Progenitor cell of endocrine pancreas (in vitro differentiated cells): ENCODE measurements around the gene LOC101059915.
"Not testable (repeated sequence)": the region's sequence is repeated elsewhere in the genome, so short reads cannot be mapped to it uniquely, and the experiment has no call there.

Experiments
- DNase-seq: peaks from one replicate; pipeline ENCODE4 v3.0.0; 2021; ENCODE audit warnings: low spot score; ENCODE audit not compliant: unreplicated experiment
- H3K27ac Mint-ChIP-seq: 2 replicates; pipeline ENCODE4 v1.8.0; 2021; ENCODE audit warnings: mild to moderate bottlenecking, moderate library complexity, mixed read lengths
- H3K27me3 Mint-ChIP-seq: 2 replicates; pipeline ENCODE4 v1.8.0; 2021; ENCODE audit warnings: mixed read lengths
- H3K36me3 Mint-ChIP-seq: 2 replicates; pipeline ENCODE4 v1.8.0; 2022; ENCODE audit warnings: mixed read lengths; ENCODE audit not compliant: insufficient read depth
- H3K4me1 Mint-ChIP-seq: 2 replicates; pipeline ENCODE4 v1.8.0; 2021; ENCODE audit warnings: low read depth, mixed read lengths
- H3K4me3 Mint-ChIP-seq: 2 replicates; pipeline ENCODE4 v1.8.0; 2021; ENCODE audit warnings: low read depth, mild to moderate bottlenecking, moderate library complexity, mixed read lengths
- H3K9me3 Mint-ChIP-seq: 2 replicates; pipeline ENCODE4 v1.8.0; 2021; ENCODE audit warnings: low read depth, mixed read lengths
- TF ChIP-seq, protein P1 (sequence below): fragments of 200-600 bp; sonication (generic); IDR thresholded peaks from one replicate; pipeline ENCODE4 v1.5.0; 2021; ENCODE audit warnings: antibody characterized with exemption, mild to moderate bottlenecking; ENCODE audit not compliant: unreplicated experiment

The LOC101059915 gene

DNA sequence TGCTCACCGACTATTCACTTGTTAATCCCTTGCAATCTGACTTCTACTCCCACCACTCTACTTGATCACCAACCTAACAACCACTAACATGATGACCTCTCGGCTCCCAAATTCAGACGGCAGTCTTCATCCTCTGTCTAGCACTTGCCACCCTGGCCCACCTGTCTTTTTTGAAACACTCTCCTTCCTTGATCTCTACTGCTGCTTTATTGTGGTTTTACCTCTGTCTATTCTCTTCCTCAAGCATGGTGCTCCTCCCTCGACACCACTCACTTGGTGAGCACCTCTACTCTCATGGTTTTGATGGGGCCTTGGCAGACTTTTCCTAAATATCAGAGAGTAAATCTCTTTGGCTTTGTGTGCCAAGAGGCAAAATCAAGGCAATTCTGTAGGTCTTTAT lies 27.3 kb upstream of the LOC101059915 start:
- Mint-ChIP-seq H3K27me3 (no peaks in the 10 kb centered on the region), H3K9me3 (peaks cover 17% of the 10 kb centered on the region), H3K4me3 (no peak overlapping the region), H3K27ac (no peak overlapping the region), H3K36me3 (peaks cover 5% of the 10 kb centered on the region), H3K4me1 (no peaks in the 10 kb centered on the region)
- TF ChIP-seq, protein P1, sequence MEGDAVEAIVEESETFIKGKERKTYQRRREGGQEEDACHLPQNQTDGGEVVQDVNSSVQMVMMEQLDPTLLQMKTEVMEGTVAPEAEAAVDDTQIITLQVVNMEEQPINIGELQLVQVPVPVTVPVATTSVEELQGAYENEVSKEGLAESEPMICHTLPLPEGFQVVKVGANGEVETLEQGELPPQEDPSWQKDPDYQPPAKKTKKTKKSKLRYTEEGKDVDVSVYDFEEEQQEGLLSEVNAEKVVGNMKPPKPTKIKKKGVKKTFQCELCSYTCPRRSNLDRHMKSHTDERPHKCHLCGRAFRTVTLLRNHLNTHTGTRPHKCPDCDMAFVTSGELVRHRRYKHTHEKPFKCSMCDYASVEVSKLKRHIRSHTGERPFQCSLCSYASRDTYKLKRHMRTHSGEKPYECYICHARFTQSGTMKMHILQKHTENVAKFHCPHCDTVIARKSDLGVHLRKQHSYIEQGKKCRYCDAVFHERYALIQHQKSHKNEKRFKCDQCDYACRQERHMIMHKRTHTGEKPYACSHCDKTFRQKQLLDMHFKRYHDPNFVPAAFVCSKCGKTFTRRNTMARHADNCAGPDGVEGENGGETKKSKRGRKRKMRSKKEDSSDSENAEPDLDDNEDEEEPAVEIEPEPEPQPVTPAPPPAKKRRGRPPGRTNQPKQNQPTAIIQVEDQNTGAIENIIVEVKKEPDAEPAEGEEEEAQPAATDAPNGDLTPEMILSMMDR, result no peak
- no peak for DNase-seq

DNA sequence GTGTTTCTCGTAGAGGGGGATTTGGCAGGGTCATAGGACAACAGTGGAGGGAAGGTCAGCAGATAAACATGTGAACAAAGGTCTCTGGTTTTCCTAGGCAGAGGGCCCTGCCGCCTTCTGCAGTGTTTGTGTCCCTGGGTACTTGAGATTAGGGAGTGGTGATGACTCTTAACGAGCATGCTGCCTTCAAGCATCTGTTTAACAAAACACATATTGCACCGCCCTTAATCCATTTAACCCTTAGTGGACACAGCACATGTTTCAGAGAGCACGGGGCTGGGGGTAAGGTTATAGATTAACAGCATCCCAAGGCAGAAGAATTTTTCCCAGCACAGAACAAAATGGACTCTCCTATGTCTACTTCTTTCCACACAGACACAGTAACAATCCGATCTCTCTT lies 22.9 kb upstream of the LOC101059915 start:
- H3K9me3 Mint-ChIP-seq, result peaks cover 22% of the 10 kb centered on the region
- not testable (repeated sequence) for DNase-seq, H3K4me3 Mint-ChIP-seq, H3K36me3 Mint-ChIP-seq, H3K27me3 Mint-ChIP-seq, H3K4me1 Mint-ChIP-seq
- peak overlapping the region; percentile 37 for H3K27ac Mint-ChIP-seq

DNA sequence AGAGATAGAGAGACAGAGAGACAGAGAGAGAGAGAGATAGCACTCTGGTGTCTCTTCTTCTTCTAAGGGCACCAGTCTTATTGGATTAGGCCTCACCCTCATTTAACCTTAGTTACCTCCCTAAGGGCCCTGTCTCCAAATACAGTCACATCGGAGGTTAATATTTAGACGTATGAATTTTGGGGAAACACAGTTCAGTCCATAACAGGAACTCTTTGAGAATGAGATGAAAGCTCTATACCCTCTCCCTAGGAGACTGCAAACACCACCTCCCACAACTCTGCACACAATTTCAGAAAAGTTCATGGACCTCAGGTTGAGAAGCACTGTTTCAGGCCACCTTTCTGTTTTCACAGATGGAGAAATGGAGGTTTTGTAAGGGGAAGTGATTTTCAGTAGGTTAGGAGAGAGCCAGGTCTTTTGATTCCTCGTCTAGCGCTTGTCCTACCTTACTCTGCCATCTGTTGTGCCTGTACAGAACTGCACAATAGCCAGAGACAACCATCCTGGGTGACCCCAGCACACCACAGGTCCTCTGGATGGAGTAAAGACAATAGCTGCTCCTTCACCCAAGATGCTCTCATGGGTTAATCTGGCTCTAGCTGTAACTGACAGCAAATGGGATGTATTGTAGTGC lies 16.9 kb upstream of the LOC101059915 start:
- Mint-ChIP-seq H3K27me3 (no peaks in the 10 kb centered on the region), H3K4me3 (no peak overlapping the region), H3K9me3 (peaks cover 9% of the 10 kb centered on the region), H3K27ac (no peak overlapping the region), H3K36me3 (no peaks in the 10 kb centered on the region), H3K4me1 (no peaks in the 10 kb centered on the region)
- no peak for DNase-seq
- TF ChIP-seq, protein P1, result peak; percentile 15

DNA sequence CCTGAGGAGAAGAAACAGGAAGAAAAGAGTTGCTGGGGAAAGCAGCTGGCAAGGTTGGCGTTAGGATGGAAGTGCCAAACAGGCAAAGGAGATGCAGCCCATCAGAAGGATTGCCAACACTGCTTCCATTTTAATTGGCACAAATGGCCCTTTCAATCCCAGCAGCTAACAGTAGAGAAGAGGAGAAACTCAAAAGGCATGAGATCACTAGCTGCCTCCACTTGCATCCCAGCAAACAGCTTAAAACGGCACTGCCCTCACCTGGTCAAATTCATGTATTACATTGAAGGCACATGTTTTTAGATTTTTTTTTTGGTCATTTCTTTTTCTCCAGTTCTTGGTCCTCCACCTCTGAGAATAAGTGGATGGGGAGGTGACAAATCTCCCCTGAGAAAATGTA lies 14.9 kb upstream of the LOC101059915 start:
- H3K27ac Mint-ChIP-seq, result no peak overlapping the region
- TF ChIP-seq, protein P1, result peak; percentile 58
- no peaks in the 10 kb centered on the region for H3K27me3 Mint-ChIP-seq
- H3K4me3 Mint-ChIP-seq, result no peak overlapping the region
- peaks cover 16% of the 10 kb centered on the region for H3K9me3 Mint-ChIP-seq
- H3K36me3 Mint-ChIP-seq, result peaks cover 2% of the 10 kb centered on the region
- no peaks in the 10 kb centered on the region for H3K4me1 Mint-ChIP-seq
- DNase-seq, result no peak

DNA sequence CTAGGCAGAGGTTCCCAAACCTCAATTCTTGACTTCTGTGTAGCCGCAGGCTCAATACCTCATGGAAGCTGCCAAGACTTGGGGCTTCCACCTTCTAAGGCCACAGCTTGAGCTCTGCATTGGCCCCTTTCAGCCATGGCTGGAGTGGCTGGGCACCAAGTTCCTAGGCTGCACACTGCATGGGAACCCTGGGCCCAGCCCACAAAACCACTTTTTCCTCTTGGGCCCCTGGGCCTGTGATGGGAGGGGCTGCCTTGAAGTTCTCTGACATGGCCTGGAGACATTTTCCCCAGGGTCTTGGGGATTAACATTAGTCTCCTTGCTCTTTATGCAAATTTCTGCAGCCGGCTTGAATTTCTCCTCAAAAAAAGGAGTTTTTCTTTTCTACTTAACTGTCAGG lies 14.0 kb upstream of the LOC101059915 start:
- H3K27ac Mint-ChIP-seq, result no peak overlapping the region
- DNase-seq, result no peak
- H3K4me1 Mint-ChIP-seq, result no peaks in the 10 kb centered on the region
- H3K9me3 Mint-ChIP-seq, result peaks cover 12% of the 10 kb centered on the region
- no peak overlapping the region for H3K4me3 Mint-ChIP-seq
- TF ChIP-seq, protein P1, result no peak
- no peaks in the 10 kb centered on the region for H3K27me3 Mint-ChIP-seq
- peaks cover 2% of the 10 kb centered on the region for H3K36me3 Mint-ChIP-seq

DNA sequence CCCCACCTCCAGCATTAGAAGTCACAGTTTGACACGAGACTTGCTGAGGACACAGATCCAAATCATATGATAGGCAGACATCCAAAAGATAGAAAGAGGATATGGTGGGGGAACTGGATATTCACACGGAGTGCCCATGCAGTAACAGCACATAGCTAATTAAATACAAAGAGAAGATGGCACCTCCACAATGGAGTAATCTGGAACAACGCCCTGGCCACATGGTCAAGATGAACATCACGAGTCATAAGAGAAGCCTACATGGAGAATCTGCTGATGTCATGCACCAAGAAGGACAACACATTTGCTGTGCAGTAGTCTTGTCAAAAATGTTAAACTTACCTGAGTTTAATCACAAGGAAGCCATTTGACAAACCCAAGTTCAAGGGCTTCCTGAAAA lies 10.1 kb upstream of the LOC101059915 start:
- no peaks in the 10 kb centered on the region for H3K27me3 Mint-ChIP-seq
- H3K9me3 Mint-ChIP-seq, result peaks cover 15% of the 10 kb centered on the region
- no peak for DNase-seq
- TF ChIP-seq, protein P1, result no peak
- no peak overlapping the region for H3K27ac Mint-ChIP-seq
- peaks cover 2% of the 10 kb centered on the region for H3K36me3 Mint-ChIP-seq
- no peaks in the 10 kb centered on the region for H3K4me1 Mint-ChIP-seq
- H3K4me3 Mint-ChIP-seq, result no peak overlapping the region
